Suprapubic skin (tissue), 4 donors: Measurements from ENCODE around the gene CREB3. TPM values are rescaled to one million over a fixed set of nuclear protein-coding genes. Genes with fewer than 3 reads are reported as not detected.
A peak's percentile ranks its signal among the peaks of the same experiment; 100 is the strongest.

Experiments
- DNase-seq, 2 donors: peaks; one replicate each; pipeline ENCODE4 v3.0.0-alpha.2; 2019; ENCODE audit warnings: low spot score in 2 of 2
- H3K27ac ChIP-seq: fragments of 200-600 bp; sonication (generic); one replicate; pipeline ENCODE4 v1.5.1; 2019
- H3K27me3 ChIP-seq: fragments of 200-600 bp; sonication (generic); one replicate; pipeline ENCODE4 v1.5.1; 2019
- H3K36me3 ChIP-seq: fragments of 200-600 bp; sonication (generic); one replicate; pipeline ENCODE4 v1.5.1; 2019
- H3K4me1 ChIP-seq: fragments of 200-600 bp; sonication (generic); one replicate; pipeline ENCODE4 v1.5.1; 2019
- H3K4me3 ChIP-seq: fragments of 200-600 bp; sonication (generic); one replicate; pipeline ENCODE4 v1.5.1; 2019; ENCODE audit warnings: mild to moderate bottlenecking
- H3K9me3 ChIP-seq: fragments of 200-600 bp; sonication (generic); one replicate; pipeline ENCODE4 v1.5.1; 2019
- EP300 ChIP-seq: sonication (generic); formaldehyde crosslinking; IDR thresholded peaks from one replicate; pipeline ENCODE4 v1.6.1; 2017; ENCODE audit warnings: antibody characterized with exemption
- POLR2A ChIP-seq, 2 donors: fragments of 450-650 bp; IDR thresholded peaks; one replicate each; pipeline ENCODE4 v1.6.1; 2017; ENCODE audit warnings: antibody characterized with exemption in 2 of 2, mild to moderate bottlenecking in 2 of 2, moderate library complexity in 2 of 2
- POLR2AphosphoS5 ChIP-seq, 3 donors: sonication (generic); formaldehyde crosslinking; IDR thresholded peaks; one replicate each; pipeline ENCODE4 v1.6.1; 2017; ENCODE audit warnings: antibody characterized with exemption in 3 of 3
- WGBS: methylation state at CpG from one replicate; pipeline ENCODE4 v1.1.5; 2018; 5-methylcytosine and 5-hydroxymethylcytosine counted together
- total RNA-seq, 4 donors: library from RNA; depleted of rRNA; stranded (reverse); fragments of >200 nt; gene quantifications; one replicate each; pipeline ENCODE4 v1.1.0, GENCODE V29; 2016
- TF ChIP-seq, protein P1 (sequence below), 2 donors: fragments of 200-600 bp in 1 of 2; fragments of 450-650 bp in 1 of 2; sonication (generic) in 1 of 2; IDR thresholded peaks; one replicate each; pipeline ENCODE4 v1.5.1; 2016 to 2019; ENCODE audit warnings: antibody characterized with exemption in 2 of 2, mild to moderate bottlenecking in 1 of 2, moderate library complexity in 1 of 2

The CREB3 gene
- total RNA-seq, 4 donors from 2014 or later, result 18.8 to 24.1 (median 23.1) TPM

DNA sequence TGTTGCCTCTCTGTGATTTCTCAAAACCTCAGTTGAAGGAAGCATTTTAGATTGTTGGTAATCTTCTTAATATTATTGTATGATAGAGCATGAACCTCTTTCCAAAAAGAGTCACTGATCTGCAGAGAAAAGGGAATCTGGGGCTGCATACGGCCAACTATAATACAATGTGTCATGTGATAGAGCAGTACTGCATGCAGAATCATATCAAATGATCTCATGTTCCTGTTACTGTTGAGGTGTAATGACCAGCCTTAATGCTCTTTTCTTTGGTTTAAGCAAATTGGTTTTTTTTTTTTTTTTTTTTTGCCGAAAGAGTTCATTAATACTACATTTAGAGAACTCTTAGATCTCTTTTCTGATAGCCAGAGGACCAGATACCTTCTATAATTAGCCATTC, 34.5 kb downstream of the CREB3 start:
- no peaks in the 10 kb centered on the region for H3K36me3 ChIP-seq
- TF ChIP-seq POLR2AphosphoS5 (IDR thresholded peaks at IDR 0.05), result no peak
- no peak for TF ChIP-seq EP300
- TF ChIP-seq, protein P1, sequence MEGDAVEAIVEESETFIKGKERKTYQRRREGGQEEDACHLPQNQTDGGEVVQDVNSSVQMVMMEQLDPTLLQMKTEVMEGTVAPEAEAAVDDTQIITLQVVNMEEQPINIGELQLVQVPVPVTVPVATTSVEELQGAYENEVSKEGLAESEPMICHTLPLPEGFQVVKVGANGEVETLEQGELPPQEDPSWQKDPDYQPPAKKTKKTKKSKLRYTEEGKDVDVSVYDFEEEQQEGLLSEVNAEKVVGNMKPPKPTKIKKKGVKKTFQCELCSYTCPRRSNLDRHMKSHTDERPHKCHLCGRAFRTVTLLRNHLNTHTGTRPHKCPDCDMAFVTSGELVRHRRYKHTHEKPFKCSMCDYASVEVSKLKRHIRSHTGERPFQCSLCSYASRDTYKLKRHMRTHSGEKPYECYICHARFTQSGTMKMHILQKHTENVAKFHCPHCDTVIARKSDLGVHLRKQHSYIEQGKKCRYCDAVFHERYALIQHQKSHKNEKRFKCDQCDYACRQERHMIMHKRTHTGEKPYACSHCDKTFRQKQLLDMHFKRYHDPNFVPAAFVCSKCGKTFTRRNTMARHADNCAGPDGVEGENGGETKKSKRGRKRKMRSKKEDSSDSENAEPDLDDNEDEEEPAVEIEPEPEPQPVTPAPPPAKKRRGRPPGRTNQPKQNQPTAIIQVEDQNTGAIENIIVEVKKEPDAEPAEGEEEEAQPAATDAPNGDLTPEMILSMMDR (IDR thresholded peaks at IDR 0.05), result no peak
- no peak for TF ChIP-seq POLR2A (IDR thresholded peaks at IDR 0.05)
- H3K27me3 ChIP-seq, result no peaks in the 10 kb centered on the region
- H3K27ac ChIP-seq, result no peak overlapping the region
- peaks cover 17% of the 10 kb centered on the region for H3K4me1 ChIP-seq
- WGBS, result 82% methylated on average over 2 of the region's 2 CpGs
- no peak overlapping the region for H3K4me3 ChIP-seq
- no peak for DNase-seq
- H3K9me3 ChIP-seq, result no peaks in the 10 kb centered on the region

DNA sequence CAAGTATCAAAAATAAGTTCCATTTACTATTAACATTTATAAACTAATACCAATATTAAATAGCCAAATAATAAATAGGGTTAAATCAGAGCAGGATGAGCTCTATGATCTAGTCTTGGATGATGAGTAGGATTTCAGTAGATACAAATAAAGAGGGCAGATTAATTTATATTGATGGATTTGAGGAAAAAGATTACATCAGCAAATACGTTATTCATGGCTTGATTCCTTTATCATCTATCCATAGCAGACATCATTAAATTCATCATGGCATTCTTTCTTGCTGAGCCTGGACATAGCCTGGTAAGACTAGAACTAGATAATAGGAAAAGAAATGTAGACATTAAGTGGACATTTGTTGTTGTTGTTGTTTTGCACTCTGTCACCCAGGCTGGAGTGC, 35.0 kb downstream of the CREB3 start:
- Histone ChIP-seq H3K4me3 (no peak overlapping the region), H3K9me3 (no peaks in the 10 kb centered on the region), H3K27ac (no peak overlapping the region), H3K4me1 (peaks cover 21% of the 10 kb centered on the region), H3K27me3 (no peaks in the 10 kb centered on the region), H3K36me3 (no peaks in the 10 kb centered on the region)
- 96% methylated on average over 1 of the region's 1 CpG for WGBS
- TF ChIP-seq EP300 (no peak), POLR2A (IDR thresholded peaks at IDR 0.05) (no peak), POLR2AphosphoS5 (IDR thresholded peaks at IDR 0.05) (no peak)
- TF ChIP-seq, protein P1 (IDR thresholded peaks at IDR 0.05), result no peak
- DNase-seq, result no peak

DNA sequence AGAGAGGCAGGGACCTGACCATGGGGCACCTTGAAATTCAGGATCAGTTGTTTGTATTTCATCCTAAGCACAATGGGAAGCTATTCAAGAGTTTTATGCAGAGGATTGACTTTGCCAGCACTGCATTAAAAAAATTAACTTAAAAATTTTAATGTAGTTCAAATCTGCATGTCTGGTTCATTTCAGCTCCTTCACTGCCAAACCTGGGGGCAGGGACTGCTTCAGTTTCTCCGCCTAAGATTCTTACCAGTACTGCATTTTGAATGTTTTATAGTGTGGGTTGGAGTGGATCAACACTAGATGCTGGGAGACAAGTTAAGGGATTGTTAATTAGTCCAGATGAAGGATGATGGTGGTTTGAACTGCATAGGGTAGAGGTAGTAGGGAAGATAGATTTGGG, 37.3 kb downstream of the CREB3 start:
- H3K4me3 ChIP-seq, result no peak overlapping the region
- H3K9me3 ChIP-seq, result no peaks in the 10 kb centered on the region
- H3K27ac ChIP-seq, result no peak overlapping the region
- WGBS, result 67% methylated on average over 1 of the region's 1 CpG
- no peaks in the 10 kb centered on the region for H3K27me3 ChIP-seq
- TF ChIP-seq POLR2AphosphoS5 (IDR thresholded peaks at IDR 0.05) (no peak), EP300 (no peak), POLR2A (IDR thresholded peaks at IDR 0.05) (no peak)
- TF ChIP-seq, protein P1 (IDR thresholded peaks at IDR 0.05), result no peak
- peaks cover 21% of the 10 kb centered on the region for H3K4me1 ChIP-seq
- no peaks in the 10 kb centered on the region for H3K36me3 ChIP-seq
- DNase-seq, result no peak

DNA sequence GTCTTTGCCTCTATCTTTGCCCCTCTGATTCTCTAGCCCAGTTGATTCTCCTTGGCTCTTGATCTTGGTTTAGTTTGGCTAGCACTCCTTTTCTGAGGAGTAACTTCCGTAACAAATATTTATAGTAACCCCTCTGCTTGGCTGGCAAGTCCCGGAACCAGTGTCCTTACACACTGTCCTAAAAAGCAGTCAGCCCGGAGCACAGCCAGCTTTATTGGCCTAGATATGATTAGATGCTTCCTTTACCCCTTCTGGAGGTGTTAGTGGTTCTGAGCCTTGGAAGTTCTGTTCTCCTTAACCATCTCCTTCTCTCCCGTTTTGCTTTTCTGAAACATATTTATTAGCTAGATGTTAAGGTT, 38.6 kb downstream of the CREB3 start:
- peaks cover 21% of the 10 kb centered on the region for H3K4me1 ChIP-seq
- H3K9me3 ChIP-seq, result no peaks in the 10 kb centered on the region
- 22% methylated on average over 4 of the region's 4 CpGs for WGBS
- no peak for DNase-seq
- no peaks in the 10 kb centered on the region for H3K36me3 ChIP-seq
- no peak overlapping the region for H3K4me3 ChIP-seq
- peak overlapping the region; percentile 64 for H3K27ac ChIP-seq
- TF ChIP-seq, protein P1 (IDR thresholded peaks at IDR 0.05), result no peak
- TF ChIP-seq EP300, result no peak
- no peak for TF ChIP-seq POLR2AphosphoS5 (IDR thresholded peaks at IDR 0.05)
- TF ChIP-seq POLR2A (IDR thresholded peaks at IDR 0.05), result no peak
- no peaks in the 10 kb centered on the region for H3K27me3 ChIP-seq

DNA sequence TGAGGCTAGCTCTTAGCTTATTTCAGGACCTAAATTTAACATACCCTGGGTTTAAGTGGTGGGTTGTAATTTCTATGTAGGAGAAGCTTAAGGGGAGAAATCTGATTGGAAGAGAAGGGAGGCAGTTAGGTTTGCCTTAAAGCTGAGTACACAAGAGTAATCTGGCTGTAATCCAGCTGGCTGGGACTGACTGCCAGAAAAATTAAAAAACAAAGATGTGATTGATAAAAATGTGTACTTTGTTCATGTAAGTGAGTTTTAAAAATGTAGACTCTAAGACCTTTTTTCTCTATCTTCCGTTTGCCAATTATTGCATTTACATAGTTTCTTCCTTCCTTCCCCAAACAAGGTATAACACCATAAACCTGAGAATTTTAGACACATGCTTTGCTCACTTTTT, 39.1 kb downstream of the CREB3 start:
- no peak for DNase-seq
- Histone ChIP-seq H3K4me1 (peaks cover 21% of the 10 kb centered on the region), H3K36me3 (no peaks in the 10 kb centered on the region), H3K27me3 (no peaks in the 10 kb centered on the region), H3K4me3 (no peak overlapping the region), H3K27ac (peak overlapping the region; percentile 64), H3K9me3 (no peaks in the 10 kb centered on the region)
- WGBS, result 28% methylated on average over 1 of the region's 1 CpG
- TF ChIP-seq, protein P1 (IDR thresholded peaks at IDR 0.05), result no peak
- TF ChIP-seq POLR2AphosphoS5 (IDR thresholded peaks at IDR 0.05) (no peak), POLR2A (IDR thresholded peaks at IDR 0.05) (no peak), EP300 (no peak)
